Measurements from ENCODE around the gene MYL6B. TPM values are rescaled to one million over a fixed set of nuclear protein-coding genes. Genes with fewer than 3 reads are reported as not detected.

The MYL6B gene
- polyA plus RNA-seq, 1 donor (not counting 4 experiments of a cell fraction or from before 2014, with no cell fraction given), result 44.9 TPM

DNA sequence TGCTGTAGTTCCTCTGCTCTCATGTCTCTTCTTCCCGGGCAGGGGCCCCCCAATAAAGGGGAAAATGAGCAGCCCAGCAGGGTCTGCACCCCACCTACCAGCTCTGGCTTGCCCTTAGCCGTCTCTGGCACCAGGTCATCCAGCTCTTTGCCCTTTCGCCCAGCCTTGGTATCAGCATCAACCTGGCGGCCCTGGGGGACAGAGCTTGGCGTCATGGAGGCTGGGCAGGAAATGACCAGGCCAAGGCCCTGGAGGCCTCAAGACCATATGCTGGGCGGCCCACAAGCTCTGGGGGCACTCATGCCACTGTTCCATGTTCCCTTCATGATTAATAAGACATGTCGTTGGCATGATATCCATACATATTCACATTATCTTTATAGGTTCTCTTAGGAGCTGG, 20.5 kb downstream of the MYL6B start:
- DNase-seq (ENCODE audit: low read depth, low spot score), result no peak
- H4K20me1 ChIP-seq (ENCODE audit: control insufficient read depth, extremely low read depth, insufficient read depth, low read length), result no peaks in the 10 kb centered on the region
- no peaks in the 10 kb centered on the region for H3K4me1 ChIP-seq (ENCODE audit: control insufficient read depth, extremely low read depth, insufficient read depth, low read length)
- H3K79me2 ChIP-seq (ENCODE audit: control insufficient read depth, insufficient read depth, low read length), result no peaks in the 10 kb centered on the region
- dilution Hi-C loops (cut with MboI; ENCODE audit: extremely low pct_ligation_motif_present, low sequenced_read_pairs), result loop anchor here (10.0 kb wide), 1 partner anchor 48 kb away; the partner anchor contains the start of gene ESYT1
- H3K9me1 ChIP-seq (ENCODE audit: control insufficient read depth, extremely low read depth, insufficient read depth, low read length), result no peaks in the 10 kb centered on the region
- no peak for FAIRE-seq
- H3K27me3 ChIP-seq (ENCODE audit: control insufficient read depth, extremely low read depth, insufficient read depth, low read length), result no peaks in the 10 kb centered on the region
- H3K4me2 ChIP-seq (ENCODE audit: control insufficient read depth, extremely low read depth, insufficient read depth, low read depth, low read length), result no peak overlapping the region
- no peak overlapping the region for H3K9ac ChIP-seq (ENCODE audit: control insufficient read depth, extremely low read depth, insufficient read depth, low read length)
- no peak overlapping the region for H3K4me3 ChIP-seq (ENCODE audit: control insufficient read depth in 2 of 3, extremely low read depth in 1 of 3, insufficient read depth in 2 of 3, low read depth in 1 of 3, low read length in 3 of 3)
- H3K27ac ChIP-seq (ENCODE audit: control insufficient read depth, insufficient read depth, low read length), result no peak overlapping the region
- no peaks in the 10 kb centered on the region for H3K9me3 ChIP-seq (ENCODE audit: control insufficient read depth, low read depth, low read length)
- no peak overlapping the region for H2AFZ ChIP-seq (ENCODE audit: control insufficient read depth, low read length)
- H3K36me3 ChIP-seq (ENCODE audit: control insufficient read depth in 2 of 2, extremely low read depth in 1 of 2, insufficient read depth in 2 of 2, low read length in 2 of 2), result peaks cover 38 to 39% of the 10 kb centered on the region in 2 experiments
- TF ChIP-seq EZH2 (IDR thresholded peaks at IDR 0.05; ENCODE audit: low read length), result no peak
- TF ChIP-seq, protein P1, sequence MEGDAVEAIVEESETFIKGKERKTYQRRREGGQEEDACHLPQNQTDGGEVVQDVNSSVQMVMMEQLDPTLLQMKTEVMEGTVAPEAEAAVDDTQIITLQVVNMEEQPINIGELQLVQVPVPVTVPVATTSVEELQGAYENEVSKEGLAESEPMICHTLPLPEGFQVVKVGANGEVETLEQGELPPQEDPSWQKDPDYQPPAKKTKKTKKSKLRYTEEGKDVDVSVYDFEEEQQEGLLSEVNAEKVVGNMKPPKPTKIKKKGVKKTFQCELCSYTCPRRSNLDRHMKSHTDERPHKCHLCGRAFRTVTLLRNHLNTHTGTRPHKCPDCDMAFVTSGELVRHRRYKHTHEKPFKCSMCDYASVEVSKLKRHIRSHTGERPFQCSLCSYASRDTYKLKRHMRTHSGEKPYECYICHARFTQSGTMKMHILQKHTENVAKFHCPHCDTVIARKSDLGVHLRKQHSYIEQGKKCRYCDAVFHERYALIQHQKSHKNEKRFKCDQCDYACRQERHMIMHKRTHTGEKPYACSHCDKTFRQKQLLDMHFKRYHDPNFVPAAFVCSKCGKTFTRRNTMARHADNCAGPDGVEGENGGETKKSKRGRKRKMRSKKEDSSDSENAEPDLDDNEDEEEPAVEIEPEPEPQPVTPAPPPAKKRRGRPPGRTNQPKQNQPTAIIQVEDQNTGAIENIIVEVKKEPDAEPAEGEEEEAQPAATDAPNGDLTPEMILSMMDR (optimal IDR thresholded peaks at IDR 0.05 in 1 of 3, IDR thresholded peaks at IDR 0.05 in 1 of 3, conservative IDR thresholded peaks at IDR 0.05 in 1 of 3; ENCODE audit: extremely low read depth in 1 of 3, insufficient read depth in 2 of 3, low read length in 3 of 3), result no peak

DNA sequence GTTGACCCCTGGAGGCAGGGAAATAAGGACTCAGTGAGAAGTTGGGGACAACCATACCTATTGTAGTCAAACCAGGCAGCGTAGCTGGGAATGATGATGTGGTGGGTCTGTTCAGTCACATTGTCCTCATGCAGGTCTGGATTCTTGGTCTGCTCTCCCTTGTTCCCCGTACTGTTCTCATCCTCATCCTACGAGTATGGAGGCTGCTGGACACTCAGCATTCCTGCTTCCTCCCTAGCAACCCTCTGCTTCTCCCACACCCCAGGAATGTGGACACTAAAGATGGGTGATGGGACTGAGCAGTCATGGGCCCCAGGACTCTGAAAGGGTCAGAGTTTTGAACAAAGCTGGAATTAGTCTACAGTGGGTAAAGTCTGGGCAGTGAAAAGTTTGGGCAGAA, 26.0 kb downstream of the MYL6B start:
- H2AFZ ChIP-seq (ENCODE audit: control insufficient read depth, low read length), result no peak overlapping the region

More for the DNA sequence above, 26.0 kb downstream of the MYL6B start:
- Histone ChIP-seq H4K20me1 (ENCODE audit: control insufficient read depth, extremely low read depth, insufficient read depth, low read length) (no peaks in the 10 kb centered on the region), H3K9me1 (ENCODE audit: control insufficient read depth, extremely low read depth, insufficient read depth, low read length) (no peaks in the 10 kb centered on the region), H3K4me2 (ENCODE audit: control insufficient read depth, extremely low read depth, insufficient read depth, low read depth, low read length) (no peak overlapping the region), H3K9me3 (ENCODE audit: control insufficient read depth, low read depth, low read length) (no peaks in the 10 kb centered on the region), H3K27ac (ENCODE audit: control insufficient read depth, insufficient read depth, low read length) (no peak overlapping the region), H3K4me3 (ENCODE audit: control insufficient read depth in 2 of 3, extremely low read depth in 1 of 3, insufficient read depth in 2 of 3, low read depth in 1 of 3, low read length in 3 of 3) (no peak overlapping the region), H3K9ac (ENCODE audit: control insufficient read depth, extremely low read depth, insufficient read depth, low read length) (no peak overlapping the region), H3K4me1 (ENCODE audit: control insufficient read depth, extremely low read depth, insufficient read depth, low read length) (no peaks in the 10 kb centered on the region), H3K27me3 (ENCODE audit: control insufficient read depth, extremely low read depth, insufficient read depth, low read length) (no peaks in the 10 kb centered on the region), H3K79me2 (ENCODE audit: control insufficient read depth, insufficient read depth, low read length) (no peaks in the 10 kb centered on the region), H3K36me3 (ENCODE audit: control insufficient read depth in 2 of 2, extremely low read depth in 1 of 2, insufficient read depth in 2 of 2, low read length in 2 of 2) (peaks cover 41% of the 10 kb centered on the region in 2 experiments)
- FAIRE-seq, result no peak
- DNase-seq (ENCODE audit: low read depth, low spot score), result no peak
- dilution Hi-C loops (cut with MboI; ENCODE audit: extremely low pct_ligation_motif_present, low sequenced_read_pairs), result loop anchor here (10.0 kb wide), 1 partner anchor 54 kb away; the partner anchor contains the start of gene ESYT1
- no peak for TF ChIP-seq EZH2 (IDR thresholded peaks at IDR 0.05; ENCODE audit: low read length)
- TF ChIP-seq, protein P1 (optimal IDR thresholded peaks at IDR 0.05 in 1 of 3, IDR thresholded peaks at IDR 0.05 in 1 of 3, conservative IDR thresholded peaks at IDR 0.05 in 1 of 3; ENCODE audit: extremely low read depth in 1 of 3, insufficient read depth in 2 of 3, low read length in 3 of 3), result no peak

Measured in keratinocyte (primary cell).